HG03571 (cell line): ENCODE results near the gene HSD17B13.

Experiments
- ATAC-seq: cut with Tn5 transposase; IDR thresholded peaks from one replicate; pipeline ENCODE4 v1.9.1; 2021; ENCODE audit not compliant: unreplicated experiment

Gene HSD17B13

GRCh38 chr4:87268411-87268810 lies 54.3 kb downstream of the HSD17B13 start:
- ATAC-seq: no peak

DNA sequence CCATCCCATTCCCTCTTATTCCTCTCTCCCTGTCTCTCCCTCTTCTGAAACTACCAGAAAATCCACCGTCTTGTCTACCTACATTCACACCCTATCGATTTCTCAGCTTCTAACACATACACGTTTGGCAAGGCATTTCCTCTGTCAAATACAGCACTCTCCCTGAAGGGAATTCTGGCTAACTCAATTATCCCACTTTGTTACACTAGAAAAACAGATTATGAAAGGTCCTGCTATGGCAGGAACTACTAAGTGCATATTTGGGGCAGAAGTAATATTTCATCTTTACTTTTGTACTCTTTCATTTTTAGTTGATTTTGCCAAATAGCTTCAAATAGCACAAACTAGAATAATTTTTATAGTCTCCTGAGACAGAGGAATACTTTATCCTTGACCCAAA lies 55.7 kb downstream of the HSD17B13 start:
- ATAC-seq: no peak

- ATAC-seq: no peak
Measured at GRCh38 chr4:87262886-87263285, 59.8 kb downstream of the HSD17B13 start.

DNA sequence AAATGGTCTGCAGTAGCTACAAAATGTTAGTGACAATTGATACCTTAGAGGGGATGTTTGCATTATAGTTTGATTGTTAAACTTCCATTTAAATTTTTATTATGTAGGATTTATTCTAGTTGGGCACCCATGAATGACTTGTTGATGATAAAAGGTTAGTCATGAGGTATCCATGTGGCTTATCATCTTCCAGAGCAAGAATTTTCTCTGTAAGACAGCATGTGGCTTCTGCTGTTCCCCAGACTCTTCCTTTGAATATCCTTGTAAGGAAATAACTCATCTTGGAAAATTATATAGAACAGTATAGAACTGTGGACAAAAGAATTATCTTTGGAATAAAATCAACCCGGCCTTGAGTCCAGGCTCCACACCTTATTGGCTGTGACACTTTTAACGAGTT lies 62.2 kb downstream of the HSD17B13 start:
- no peak for ATAC-seq

DNA sequence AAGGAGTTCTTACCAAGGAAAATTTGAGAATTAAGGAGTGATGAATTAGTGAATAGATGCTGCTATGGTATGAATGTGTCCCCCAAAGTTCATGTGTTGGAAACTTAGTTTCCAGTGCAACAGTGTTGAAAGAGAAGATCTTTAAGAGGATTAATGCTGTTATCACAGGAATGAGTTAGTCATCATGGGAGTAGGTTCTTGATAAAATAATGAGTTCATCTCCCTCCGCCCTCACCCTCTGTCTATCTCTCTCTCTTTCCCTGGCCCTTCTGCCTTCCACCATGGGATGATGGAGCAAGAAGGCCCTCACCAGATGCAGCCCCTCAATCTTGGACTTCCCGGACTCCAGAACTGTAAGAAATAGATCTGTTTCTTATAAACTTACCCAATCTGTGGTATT lies 64.0 kb downstream of the HSD17B13 start:
- no peak for ATAC-seq

GRCh38 chr4:87257523-87257922 lies 65.2 kb downstream of the HSD17B13 start:
- ATAC-seq: no peak

- ATAC-seq: no peak
Measured at GRCh38 chr4:87255755-87256154, 66.9 kb downstream of the HSD17B13 start.
